Calu3 (cell line): ENCODE measurements around the gene SLC25A5. TPM values are rescaled to one million over a fixed set of nuclear protein-coding genes. Genes with fewer than 3 reads are reported as not detected.

ENCODE experiments used
- BruUV-seq: library from RNA; stranded (reverse); fragments of 400-500 nt; replicated peaks from 2 replicates; lab custom pipeline; 2021; lab: Mats Ljungman, UMichigan
- CTCF ChIA-PET: fragments of 300-600 bp; sonication (Branson Sonifier 250); formaldehyde crosslinking; loops from one replicate; lab custom pipeline; 2022; ENCODE audit warnings: antibody characterized with exemption; lab: Charles Lee
- DNase-seq: peaks from one replicate; pipeline ENCODE4 v3.0.0; 2022
- H3K27ac Mint-ChIP-seq: one replicate; pipeline ENCODE4 v1.8.0; 2022; ENCODE audit warnings: mixed read lengths; ENCODE audit not compliant: unreplicated experiment
- H3K27me3 Mint-ChIP-seq: one replicate; pipeline ENCODE4 v1.8.0; 2022; ENCODE audit warnings: mixed read lengths; ENCODE audit not compliant: unreplicated experiment
- H3K36me3 Mint-ChIP-seq: one replicate; pipeline ENCODE4 v1.8.0; 2022; ENCODE audit warnings: mild to moderate bottlenecking, moderate library complexity, mixed read lengths; ENCODE audit not compliant: insufficient read depth, unreplicated experiment
- H3K4me1 Mint-ChIP-seq: one replicate; pipeline ENCODE4 v1.8.0; 2022; ENCODE audit warnings: mild to moderate bottlenecking, low read depth, mixed read lengths; ENCODE audit not compliant: unreplicated experiment
- H3K4me3 Mint-ChIP-seq: one replicate; pipeline ENCODE4 v1.8.0; 2022; ENCODE audit warnings: mild to moderate bottlenecking, low read depth, moderate library complexity, mixed read lengths; ENCODE audit not compliant: unreplicated experiment
- H3K9me3 Mint-ChIP-seq: one replicate; pipeline ENCODE4 v1.8.0; 2022; ENCODE audit warnings: low read depth, mixed read lengths; ENCODE audit not compliant: unreplicated experiment
- CTCF ChIP-seq: fragments of 200-600 bp; IDR thresholded peaks from one replicate; pipeline ENCODE4 v1.8.0; 2022; ENCODE audit warnings: antibody characterized with exemption; ENCODE audit not compliant: unreplicated experiment
- intact Hi-C: fragments of 100-400 bp; cut with micrococcal nuclease; formaldehyde crosslinking; loops from one replicate; pipeline ENCODE4 v1.10.0; 2022; ENCODE audit not compliant: unreplicated experiment
- total RNA-seq: library from RNA; stranded (reverse); gene quantifications from 2 replicates; pipeline ENCODE4 v1.2.3, GENCODE V29; 2022

SLC25A5 gene
- total RNA-seq, 1 experiment from 2014 or later: 416 TPM

- CTCF ChIA-PET: interaction anchor here (0.6 to 2.1 kb wide), 3 partner anchors 16 to 232 kb away, joined by 3 to 4 read pairs (median 4); no protein-coding TSS in a partner anchor
Measured at GRCh38 chrX:119495734-119496726, 27.8 kb downstream of the SLC25A5 start.

DNA sequence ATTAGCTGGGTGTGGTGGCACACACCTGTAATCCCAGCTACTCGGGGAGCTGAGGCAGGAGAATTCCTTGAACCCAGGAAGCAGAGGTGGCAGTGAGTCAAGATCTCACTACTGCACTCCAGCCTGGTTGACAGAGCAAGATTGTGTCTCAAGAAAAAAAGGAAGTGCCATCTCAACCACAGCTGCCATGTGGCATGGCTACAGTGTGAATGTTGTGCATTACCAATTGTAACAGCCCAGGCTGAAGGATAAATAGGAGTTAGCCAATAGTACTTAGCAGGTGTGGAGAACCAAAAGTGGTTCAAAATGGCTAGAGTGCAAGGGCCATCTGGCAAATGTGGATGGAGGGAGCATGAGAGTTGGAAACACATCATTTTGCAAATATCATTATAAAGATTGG, 28.9 kb downstream of the SLC25A5 start:
- intact Hi-C loops: no loop called here
- H3K9me3 Mint-ChIP-seq: no peaks in the 10 kb centered on the region
- BruUV-seq: no TSS peak
- no peaks in the 10 kb centered on the region for H3K36me3 Mint-ChIP-seq
- peaks cover 23% of the 10 kb centered on the region for H3K4me1 Mint-ChIP-seq
- H3K27ac Mint-ChIP-seq: no peak overlapping the region
- CTCF ChIA-PET: interaction anchor here (2.1 kb wide), 1 partner anchor 15 kb away, joined by 4 read pairs; no protein-coding TSS in a partner anchor
- no peaks in the 10 kb centered on the region for H3K27me3 Mint-ChIP-seq
- DNase-seq: no peak
- H3K4me3 Mint-ChIP-seq: no peak overlapping the region
- no peak for TF ChIP-seq CTCF

More at GRCh38 chrX:119495734-119496726, 27.8 kb downstream of the SLC25A5 start:
- intact Hi-C loops: no loop called here
- no peaks in the 10 kb centered on the region for H3K27me3 Mint-ChIP-seq
- no peak overlapping the region for H3K4me3 Mint-ChIP-seq
- DNase-seq: no peak
- TF ChIP-seq CTCF: no peak
- no peaks in the 10 kb centered on the region for H3K9me3 Mint-ChIP-seq
- H3K27ac Mint-ChIP-seq: no peak overlapping the region
- H3K36me3 Mint-ChIP-seq: no peaks in the 10 kb centered on the region
- H3K4me1 Mint-ChIP-seq: peaks cover 12% of the 10 kb centered on the region
- no TSS peak for BruUV-seq

- intact Hi-C loops: no loop called here
- Mint-ChIP-seq H3K4me1 (peaks cover 32% of the 10 kb centered on the region), H3K27me3 (no peaks in the 10 kb centered on the region), H3K4me3 (no peak overlapping the region), H3K27ac (peak overlapping the region; percentile 96), H3K36me3 (peaks cover 10% of the 10 kb centered on the region), H3K9me3 (no peaks in the 10 kb centered on the region)
- DNase-seq: no peak
- BruUV-seq: no TSS peak
- no peak for TF ChIP-seq CTCF
- CTCF ChIA-PET: interaction anchor here (0.7 to 0.9 kb wide), 2 partner anchors 12 to 74 kb away, joined by 3 to 8 read pairs; no protein-coding TSS in a partner anchor
Measured at GRCh38 chrX:119500061-119500800, 32.0 kb downstream of the SLC25A5 start.

DNA sequence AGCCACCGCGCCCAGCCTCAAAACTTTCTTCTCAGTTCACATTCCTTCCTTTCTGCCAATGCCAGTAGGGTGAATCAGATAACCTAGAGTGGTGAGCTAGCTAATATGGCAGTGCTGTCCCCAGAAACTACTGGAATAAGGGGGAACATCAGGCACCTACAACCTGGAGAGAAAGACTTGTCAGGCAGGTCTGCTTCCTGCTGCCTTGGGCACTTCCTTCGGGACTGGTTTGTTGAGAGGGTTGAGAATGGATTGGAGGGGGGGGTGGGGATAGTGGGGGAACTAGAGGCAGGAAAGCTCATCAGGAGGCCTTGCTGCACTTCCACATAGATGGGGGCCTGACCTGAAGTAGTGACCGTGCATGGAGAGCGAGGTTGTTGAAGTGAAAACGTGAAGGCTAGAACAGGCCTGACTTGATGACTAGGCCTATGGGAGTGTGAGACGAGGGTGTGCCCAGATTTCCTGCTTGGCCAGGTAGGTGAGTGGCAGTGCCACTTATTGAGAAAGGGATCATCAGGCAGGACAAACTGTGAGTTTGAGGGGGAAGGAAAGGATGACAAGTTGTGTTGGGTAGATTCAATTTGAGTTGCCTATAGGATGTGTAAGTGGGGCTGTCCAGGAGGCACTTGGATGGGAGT, 33.4 kb downstream of the SLC25A5 start:
- H3K4me1 Mint-ChIP-seq: peaks cover 32% of the 10 kb centered on the region
- no peak for TF ChIP-seq CTCF
- no peaks in the 10 kb centered on the region for H3K27me3 Mint-ChIP-seq
- H3K9me3 Mint-ChIP-seq: no peaks in the 10 kb centered on the region
- CTCF ChIA-PET: interaction anchor here (0.7 kb wide), 1 partner anchor 24 kb away, joined by 3 read pairs; no protein-coding TSS in a partner anchor
- DNase-seq: peak; percentile 30
- intact Hi-C loops: no loop called here
- H3K27ac Mint-ChIP-seq: peak overlapping the region; percentile 96
- peak overlapping the region; percentile 24 for H3K4me3 Mint-ChIP-seq
- H3K36me3 Mint-ChIP-seq: peaks cover 14% of the 10 kb centered on the region
- no TSS peak for BruUV-seq
